IMR-90 (cell line): Measurements from ENCODE around the gene MAPK1. TPM values are rescaled to one million over a fixed set of nuclear protein-coding genes. Genes with fewer than 3 reads are reported as not detected.

Experiments
- ATAC-seq: fragments of 200-7000 bp; cut with Tn5 transposase; 2 replicates; pipeline ENCODE4 v1.9.1; 2020; ENCODE audit warnings: low read depth, mild to moderate bottlenecking, moderate library complexity
- BruUV-seq: library from RNA; stranded (reverse); fragments of 400-500 nt; replicated peaks from 2 replicates; lab custom pipeline; 2021; lab: Mats Ljungman, UMichigan
- CTCF ChIA-PET: fragments of 300-600 bp; formaldehyde crosslinking; extraction: SDS; loops from one replicate; lab custom pipeline; 2021; ENCODE audit warnings: antibody characterized with exemption; lab: Yijun Ruan, JAX
- POLR2A ChIA-PET: fragments of 300-600 bp; sonication (Branson Sonifier 250); formaldehyde crosslinking; loops from one replicate; lab custom pipeline; 2022; ENCODE audit warnings: antibody characterized with exemption; ENCODE audit not compliant: unreplicated experiment; lab: Charles Lee
- DNase-seq: peaks from one replicate; pipeline ENCODE4 v3.0.0; 2013
- H2AFZ ChIP-seq: replicated peaks from 2 replicates; pipeline ENCODE3; 2013; ENCODE audit warnings: low read length, mild to moderate bottlenecking; ENCODE audit not compliant: poor library complexity
- H2AK5ac ChIP-seq: 2 replicates; pipeline ENCODE4 v1.6.1; 2013; ENCODE audit warnings: low read depth, low read length, inconsistent platforms
- H2AK9ac ChIP-seq: replicated peaks from 2 replicates; pipeline ENCODE3; 2013; ENCODE audit warnings: mild to moderate bottlenecking, low read depth, low read length, moderate library complexity; ENCODE audit not compliant: poor library complexity
- H2BK120ac ChIP-seq: 2 replicates; pipeline ENCODE4 v1.6.1; 2013; ENCODE audit warnings: low read depth, low read length, inconsistent platforms
- H2BK15ac ChIP-seq: 3 replicates; pipeline ENCODE4 v1.6.1; 2013; ENCODE audit warnings: low read depth, low read length, inconsistent platforms
- H2BK20ac ChIP-seq: 2 replicates; pipeline ENCODE4 v1.6.1; 2013; ENCODE audit warnings: low read depth, mild to moderate bottlenecking, inconsistent platforms, low read length, moderate library complexity
- H2BK5ac ChIP-seq: 2 replicates; pipeline ENCODE4 v1.6.1; 2013; ENCODE audit warnings: mild to moderate bottlenecking, low read depth, low read length, inconsistent platforms; ENCODE audit not compliant: poor library complexity, severe bottlenecking
- H3K14ac ChIP-seq: replicated peaks from 2 replicates; pipeline ENCODE4 v1.6.1; 2013; ENCODE audit warnings: low read depth, low read length, inconsistent platforms
- H3K18ac ChIP-seq: 2 replicates; pipeline ENCODE4 v1.6.1; 2013; ENCODE audit warnings: low read depth, low read length, control low read depth
- H3K23ac ChIP-seq: 2 replicates; pipeline ENCODE4 v1.6.1; 2013; ENCODE audit warnings: low read depth, low read length, inconsistent platforms
- H3K27ac ChIP-seq: 2 replicates; pipeline ENCODE4 v1.5.1; 2013; ENCODE audit warnings: mild to moderate bottlenecking, control low read depth, low read length; ENCODE audit not compliant: insufficient read depth
- H3K27me3 ChIP-seq: 2 replicates; pipeline ENCODE4 v1.6.1; 2013; ENCODE audit warnings: low read length; ENCODE audit not compliant: control insufficient read depth, insufficient read depth
- H3K36me3 ChIP-seq: 2 replicates; pipeline ENCODE4 v1.6.1; 2013; ENCODE audit warnings: low read length, mixed read lengths; ENCODE audit not compliant: control insufficient read depth, insufficient read depth
- H3K4ac ChIP-seq: 2 replicates; pipeline ENCODE4 v1.6.1; 2013; ENCODE audit warnings: low read depth, low read length, inconsistent platforms
- H3K4me1 ChIP-seq: 2 replicates; pipeline ENCODE4 v1.6.1; 2013; ENCODE audit warnings: low read length, mixed read lengths; ENCODE audit not compliant: control insufficient read depth, insufficient read depth
- H3K4me2 ChIP-seq: 2 replicates; pipeline ENCODE4 v1.6.1; 2013; ENCODE audit warnings: low read depth, mild to moderate bottlenecking, control low read depth, low read length, moderate library complexity
- H3K4me3 ChIP-seq: 2 replicates; pipeline ENCODE4 v1.5.1; 2013; ENCODE audit warnings: low read depth, mild to moderate bottlenecking, control low read depth, low read length, moderate library complexity; ENCODE audit not compliant: insufficient read depth
- H3K56ac ChIP-seq: 2 replicates; pipeline ENCODE4 v1.6.1; 2013; ENCODE audit warnings: low read length, inconsistent platforms; ENCODE audit not compliant: insufficient read depth; ENCODE audit errors: extremely low read depth
- H3K79me1 ChIP-seq, 2 experiments: 2 replicates each; pipeline ENCODE4 v1.6.1; 2013; ENCODE audit warnings: low read length in 2 of 2, inconsistent platforms in 1 of 2, low read depth in 1 of 2
- H3K9ac ChIP-seq: 2 replicates; pipeline ENCODE4 v1.6.1; 2013; ENCODE audit warnings: low read depth, low read length, control low read depth
- H3K9me1 ChIP-seq: 2 replicates; pipeline ENCODE4 v1.6.1; 2013; ENCODE audit warnings: low read length, inconsistent platforms; ENCODE audit not compliant: insufficient read depth
- H3K9me3 ChIP-seq: 2 replicates; pipeline ENCODE4 v1.6.1; 2013; ENCODE audit warnings: low read length; ENCODE audit not compliant: control insufficient read depth, insufficient read depth
- H4K20me1 ChIP-seq: 2 replicates; pipeline ENCODE4 v1.6.1; 2013; ENCODE audit warnings: low read length, inconsistent platforms; ENCODE audit not compliant: insufficient read depth
- H4K5ac ChIP-seq: 2 replicates; pipeline ENCODE4 v1.6.1; 2013; ENCODE audit warnings: mild to moderate bottlenecking, low read depth, low read length, control low read depth
- H4K8ac ChIP-seq, 2 experiments: 2 replicates each; pipeline ENCODE4 v1.6.1; 2013; ENCODE audit warnings: low read depth in 2 of 2, low read length in 2 of 2, control low read depth in 1 of 2, inconsistent platforms in 1 of 2
- H4K91ac ChIP-seq: 2 replicates; pipeline ENCODE4 v1.6.1; 2013; ENCODE audit warnings: low read depth, low read length, inconsistent platforms; ENCODE audit not compliant: insufficient read depth
- BHLHE40 ChIP-seq: fragments of 150-350 bp; IDR thresholded peaks from 2 replicates; pipeline ENCODE4 v1.6.1; 2016; ENCODE audit warnings: mild to moderate bottlenecking, low read depth, low read length
- CHD1 ChIP-seq: IDR thresholded peaks from 2 replicates; pipeline ENCODE4 v1.6.1; 2012; ENCODE audit warnings: low read depth, low read length, improper control_type of control experiment
- CTCF ChIP-seq: conservative IDR thresholded peaks from 2 replicates; pipeline ENCODE4 v1.5.1; 2012; ENCODE audit warnings: mild to moderate bottlenecking, low read depth, low read length, improper control_type of control experiment
- FOS ChIP-seq: fragments of 150-350 bp; IDR thresholded peaks from 2 replicates; pipeline ENCODE4 v1.6.1; 2016; ENCODE audit warnings: low read depth, low read length
- MAFK ChIP-seq: IDR thresholded peaks from 2 replicates; pipeline ENCODE4 v1.6.1; 2012; ENCODE audit warnings: low read depth, low read length, improper control_type of control experiment
- MAZ ChIP-seq: IDR thresholded peaks from 2 replicates; pipeline ENCODE4 v1.6.1; 2012; ENCODE audit warnings: low read depth, mild to moderate bottlenecking, low read length, improper control_type of control experiment, moderate library complexity, borderline replicate concordance
- MXI1 ChIP-seq: IDR thresholded peaks from 2 replicates; pipeline ENCODE4 v1.6.1; 2012; ENCODE audit warnings: low read depth, mild to moderate bottlenecking, low read length, moderate library complexity, borderline replicate concordance
- NFE2L2 ChIP-seq: fragments of 150-350 bp; IDR thresholded peaks from 2 replicates; pipeline ENCODE4 v1.6.1; 2016; ENCODE audit warnings: low read depth, mild to moderate bottlenecking, low read length
- POLR2A ChIP-seq: IDR thresholded peaks from 2 replicates; pipeline ENCODE4 v1.6.1; 2012; ENCODE audit warnings: mild to moderate bottlenecking, low read depth, low read length
- RAD21 ChIP-seq: IDR thresholded peaks from 2 replicates; pipeline ENCODE4 v1.6.1; 2012; ENCODE audit warnings: low read length, improper control_type of control experiment
- RCOR1 ChIP-seq: IDR thresholded peaks from 2 replicates; pipeline ENCODE4 v1.6.1; 2012; ENCODE audit warnings: mild to moderate bottlenecking, low read length, improper control_type of control experiment; ENCODE audit not compliant: insufficient replicate concordance
- RFX5 ChIP-seq: IDR thresholded peaks from 2 replicates; pipeline ENCODE4 v1.8.0; 2012; ENCODE audit warnings: low read depth, mild to moderate bottlenecking, low read length, moderate library complexity
- SMC3 ChIP-seq: fragments of 150-350 bp; IDR thresholded peaks from 2 replicates; pipeline ENCODE4 v1.6.1; 2016; ENCODE audit warnings: low read depth, mild to moderate bottlenecking, antibody characterized with exemption, low read length, moderate library complexity
- USF2 ChIP-seq: fragments of 150-350 bp; IDR thresholded peaks from 2 replicates; pipeline ENCODE4 v1.6.1; 2017; ENCODE audit warnings: mild to moderate bottlenecking, antibody characterized with exemption, low read length, low read depth
- WGBS, 2 experiments: methylation state at CpG; one replicate each; pipeline versions ENCODE4 v1.1.5 to v1.1.7; 2013; ENCODE audit warnings: missing lambda C conversion rate in 2 of 2; ENCODE audit not compliant: insufficient read length in 1 of 2; ENCODE audit errors: extremely low coverage in 2 of 2; 5-methylcytosine and 5-hydroxymethylcytosine counted together
- dilution Hi-C: fragments of 300-500 bp; cut with HindIII; formaldehyde crosslinking; loops from one replicate; pipeline ENCODE4 v1.14.3; 2018; ENCODE audit warnings: low sequenced_read_pairs; ENCODE audit not compliant: unreplicated experiment
- in situ Hi-C: fragments of 300-500 bp; cut with MboI; formaldehyde crosslinking; loops from 3 replicates; pipeline ENCODE4 v1.14.3; 2019; ENCODE audit warnings: low sequenced_read_pairs, inconsistent platforms, mixed read lengths
- intact Hi-C: fragments of 100-400 bp; cut with micrococcal nuclease; formaldehyde crosslinking; loops from 2 replicates; pipeline ENCODE4 v1.10.0; 2022
- polyA plus RNA-seq, 3 experiments: library from polyadenylated mRNA; depleted of rRNA; stranded (reverse); fragments of >200 nt; gene quantifications; 2 replicates each; pipeline ENCODE4 v1.2.3, GENCODE V29; 2012; ENCODE audit warnings: low replicate concordance in 1 of 3
- total RNA-seq: library from RNA; depleted of rRNA; stranded (reverse); fragments of >200 nt; gene quantifications from 2 replicates; pipeline ENCODE4 v1.2.3, GENCODE V29; 2012
- TF ChIP-seq, protein P1 (sequence below): fragments of 150-350 bp; IDR thresholded peaks from 2 replicates; pipeline ENCODE4 v1.6.1; 2016; ENCODE audit warnings: low read depth, mild to moderate bottlenecking, low read length, moderate library complexity, borderline replicate concordance

MAPK1 gene
- total and polyA plus RNA-seq, 2 of the 4 experiments (the other 2 are of a cell fraction): 41.0 to 51.3 TPM

GRCh38 chr22:21823740-21824444 lies 43.6 kb downstream of the MAPK1 start:
- no peak overlapping the region for H2BK5ac ChIP-seq
- H3K14ac ChIP-seq: 0 out of 2 replicates have a peak overlapping the region, but pooled peaks have one; percentile 75
- H3K4me2 ChIP-seq: no peak overlapping the region
- H2BK20ac ChIP-seq: no peak overlapping the region
- H2AK9ac ChIP-seq: no peak overlapping the region
- no peaks in the 10 kb centered on the region for H3K9me3 ChIP-seq
- peaks cover 37% of the 10 kb centered on the region for H3K9me1 ChIP-seq
- dilution Hi-C loops (no loop called here), intact Hi-C loops (no loop called here), in situ Hi-C loops (no loop called here)
- no peak overlapping the region for H4K91ac ChIP-seq
- no peak overlapping the region for H2BK15ac ChIP-seq
- no peak overlapping the region for H4K5ac ChIP-seq
- peaks cover 16% of the 10 kb centered on the region for H3K4me1 ChIP-seq
- H2BK120ac ChIP-seq: no peak overlapping the region
- no peak overlapping the region for H3K4me3 ChIP-seq
- H3K36me3 ChIP-seq: no peaks in the 10 kb centered on the region; the same call in 1 of the 2 replicates
- POLR2A ChIA-PET: no interaction called here
- H3K56ac ChIP-seq: no peak overlapping the region
- H3K27me3 ChIP-seq: no peaks in the 10 kb centered on the region
- H3K4ac ChIP-seq: 0 out of 2 replicates have a peak overlapping the region, but pooled peaks have one; percentile 7
- no peak overlapping the region for H3K27ac ChIP-seq
- WGBS, 2 experiments: no CpG with 5 or more reads among the region's 5 CpGs
- H3K18ac ChIP-seq: no peak overlapping the region
- ATAC-seq (peak; percentile 83), DNase-seq (peak; percentile 63)
- no peak overlapping the region for H2AK5ac ChIP-seq
- H4K8ac ChIP-seq: no peak overlapping the region
- no peak overlapping the region for H2AFZ ChIP-seq
- CTCF ChIA-PET: no interaction called here
- peaks cover 88% of the 10 kb centered on the region for H4K20me1 ChIP-seq
- no peak overlapping the region for H3K9ac ChIP-seq
- peaks cover 16 to 79% of the 10 kb centered on the region in 2 experiments for H3K79me1 ChIP-seq
- H3K23ac ChIP-seq: peak overlapping the region; percentile 74; the same call in 1 of the 2 replicates
- BruUV-seq: no TSS peak
- no peak for TF ChIP-seq MAZ
- TF ChIP-seq CTCF: no peak
- no peak for TF ChIP-seq RCOR1
- no peak for TF ChIP-seq POLR2A
- no peak for TF ChIP-seq SMC3
- TF ChIP-seq NFE2L2: no peak
- TF ChIP-seq, protein P1, sequence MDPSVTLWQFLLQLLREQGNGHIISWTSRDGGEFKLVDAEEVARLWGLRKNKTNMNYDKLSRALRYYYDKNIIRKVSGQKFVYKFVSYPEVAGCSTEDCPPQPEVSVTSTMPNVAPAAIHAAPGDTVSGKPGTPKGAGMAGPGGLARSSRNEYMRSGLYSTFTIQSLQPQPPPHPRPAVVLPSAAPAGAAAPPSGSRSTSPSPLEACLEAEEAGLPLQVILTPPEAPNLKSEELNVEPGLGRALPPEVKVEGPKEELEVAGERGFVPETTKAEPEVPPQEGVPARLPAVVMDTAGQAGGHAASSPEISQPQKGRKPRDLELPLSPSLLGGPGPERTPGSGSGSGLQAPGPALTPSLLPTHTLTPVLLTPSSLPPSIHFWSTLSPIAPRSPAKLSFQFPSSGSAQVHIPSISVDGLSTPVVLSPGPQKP: no peak
- no peak for TF ChIP-seq BHLHE40
- TF ChIP-seq MAFK: no peak
- no peak for TF ChIP-seq MXI1
- TF ChIP-seq FOS: no peak
- no peak for TF ChIP-seq RFX5
- TF ChIP-seq CHD1: no peak
- TF ChIP-seq RAD21: no peak
- TF ChIP-seq USF2: no peak
